Heart left ventricle (tissue), 16 donors: ENCODE results near the gene MLN. TPM values are rescaled to one million over a fixed set of nuclear protein-coding genes. Genes with fewer than 3 reads are reported as not detected.

Experiments
- ATAC-seq, 4 donors: fragments of 200-7000 bp; cut with Tn5 transposase; one replicate each; pipeline ENCODE4 v1.9.1; 2020 to 2022; ENCODE audit warnings: moderate library complexity in 4 of 4, mild to moderate bottlenecking in 3 of 4, moderate number of reproducible peaks in 1 of 4
- DNase-seq, 5 donors: peaks; one replicate each; pipeline ENCODE4 v3.0.0-alpha.2; 2020
- H3K27ac ChIP-seq, 12 donors: fragments of 200-600 bp; sonication (generic) in 4 of 12; one replicate each; pipeline versions ENCODE4 v1.5.0 to v1.8.0; 2016 to 2022; ENCODE audit warnings: mild to moderate bottlenecking in 2 of 12
- H3K27me3 ChIP-seq, 9 donors: fragments of 200-600 bp; sonication (generic) in 2 of 9; one replicate each; pipeline versions ENCODE4 v1.5.1 to v1.8.0; 2016 to 2022; ENCODE audit warnings: mild to moderate bottlenecking in 3 of 9
- H3K36me3 ChIP-seq, 9 donors: fragments of 200-600 bp; sonication (generic) in 2 of 9; one replicate each; pipeline versions ENCODE4 v1.5.0 to v1.8.0; 2018 to 2022; ENCODE audit warnings: mild to moderate bottlenecking in 2 of 9
- H3K4me1 ChIP-seq, 12 donors: fragments of 200-600 bp; sonication (generic) in 4 of 12; one replicate each; pipeline versions ENCODE4 v1.5.0 to v1.8.0; 2016 to 2022; ENCODE audit warnings: mild to moderate bottlenecking in 3 of 12
- H3K4me3 ChIP-seq, 12 donors: fragments of 200-600 bp; sonication (generic) in 4 of 12; one replicate each; pipeline versions ENCODE4 v1.5.0 to v1.8.0; 2017 to 2022; ENCODE audit warnings: mild to moderate bottlenecking in 9 of 12, moderate library complexity in 4 of 12
- H3K9me3 ChIP-seq, 12 donors: fragments of 200-600 bp; sonication (generic) in 4 of 12; one replicate each; pipeline versions ENCODE4 v1.5.0 to v1.8.0; 2016 to 2022; ENCODE audit warnings: mild to moderate bottlenecking in 1 of 12
- POLR2A ChIP-seq, 2 donors: fragments of 450-650 bp; IDR thresholded peaks; one replicate each; pipeline ENCODE4 v1.6.1; 2017; ENCODE audit warnings: antibody characterized with exemption in 2 of 2, mild to moderate bottlenecking in 2 of 2, moderate library complexity in 2 of 2
- WGBS, 4 donors: extraction: QIAGEN DNeasy Blood & Tissue Kit in 2 of 4; methylation state at CpG; one replicate each; pipeline versions ENCODE4 v1.1.5 to v1.1.7; 2013 to 2018; 5-methylcytosine and 5-hydroxymethylcytosine counted together
- intact Hi-C, 10 donors: fragments of 100-400 bp; cut with DNase I; formaldehyde crosslinking; loops; one replicate each; pipeline versions ENCODE4 v1.11.1 to v1.14.2; 2022
- polyA plus RNA-seq, 2 donors: library from polyadenylated mRNA; stranded (reverse); fragments of 200-250 nt; gene quantifications; one replicate each; pipeline ENCODE4 v1.2.3, GENCODE V29; 2013
- total RNA-seq, 9 donors: library from RNA; depleted of rRNA in 2 of 9; stranded (reverse); fragments of >200 nt in 2 of 9; fragmentation: NEBNext Ultra II Directional in 3 of 9; extraction: Animal tissue kit (Norgen Biotek cat#: 25700) in 3 of 9; gene quantifications; one replicate each; pipeline versions ENCODE4 v1.1.0 to v1.2.4, GENCODE V29; 2016 to 2023
- TF ChIP-seq, protein P1 (sequence below), 12 donors: fragments of 200-600 bp; sonication (generic) in 4 of 12; IDR thresholded peaks; one replicate each; pipeline versions ENCODE4 v1.5.0 to v1.8.0; 2018 to 2022; ENCODE audit warnings: antibody characterized with exemption in 12 of 12, mild to moderate bottlenecking in 5 of 12
- donor health status: ischemic (EF 13 %, LVEDD 7.1; RV severe dilation, severe dysfunction).
- donor health status: healthy with polysubstance abuse.
- donor health status: DM: no; HTN: yes; CAD: no.
- donor health status: DM: no; HTN: no; CAD: no.
- donor health status: ischemic (EF 25% LVEDD 6.9; RV normal size, moderate dysfunction).
- donor health status: ischemic (EF 25% LVEDD 5.7; RV mildly dilated, moderate dysfunction).
- donor health status: healthy.
- donor health status: DM: yes; HTN: yes; CAD: no.
- donor health status: ischemic (EF 35%, LVEDD 5.7; RV mildly dilated, moderate dysfunction).
- donor health status: nonischemic (EF 11% LVEDD 7.7; RV severe dilation, severe dysfunction).
- donor health status: DM: yes; HTN: yes; CAD: no.
- donor health status: PGD.
- donor health status: ischemic (EF 29% LVEDD 5.4; RV normal size, mild dysfunction).
- donor health status: nonischemic (EF 23%, LVEDD 6.1; RV moderate dilation, normal function).

Gene MLN
- total and polyA plus RNA-seq, 11 donors = not detected

DNA sequence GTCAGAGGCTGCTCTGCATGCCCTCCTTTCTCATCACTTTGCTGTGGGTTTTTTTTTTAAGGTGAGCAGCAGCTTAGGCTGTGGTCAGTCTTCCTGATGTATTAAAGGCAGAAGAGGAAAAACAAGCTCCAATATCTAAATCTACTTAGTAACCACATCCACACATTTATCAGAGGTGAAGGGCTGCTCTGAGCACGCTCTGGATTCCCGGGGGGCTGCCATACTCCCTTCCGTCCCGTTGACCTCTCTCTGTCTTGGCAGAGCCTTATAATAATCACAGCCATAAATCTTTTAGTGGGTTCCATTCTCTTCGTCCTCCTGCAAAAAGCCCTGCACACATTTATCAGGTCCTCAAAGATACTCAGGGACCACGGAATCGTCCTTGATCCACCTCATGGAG lies 12.2 kb downstream of the MLN start:
- Histone ChIP-seq H3K36me3 (peaks cover 0 to 9% (median 0%) of the 10 kb centered on the region in 9 donors), H3K27me3 (peaks cover 0 to 7% (median 0%) of the 10 kb centered on the region in 9 donors), H3K4me3 (no peak overlapping the region), H3K4me1 (peaks cover 3 to 21% (median 17%) of the 10 kb centered on the region in 12 donors), H3K9me3 (no peaks in the 10 kb centered on the region), H3K27ac (no peak overlapping the region)
- intact Hi-C loops = no loop called here
- 71 to 79% (median 77%) methylated on average over 7 of the region's 7 CpGs for WGBS, 4 donors
- TF ChIP-seq POLR2A (IDR thresholded peaks at IDR 0.05) = no peak
- TF ChIP-seq, protein P1, sequence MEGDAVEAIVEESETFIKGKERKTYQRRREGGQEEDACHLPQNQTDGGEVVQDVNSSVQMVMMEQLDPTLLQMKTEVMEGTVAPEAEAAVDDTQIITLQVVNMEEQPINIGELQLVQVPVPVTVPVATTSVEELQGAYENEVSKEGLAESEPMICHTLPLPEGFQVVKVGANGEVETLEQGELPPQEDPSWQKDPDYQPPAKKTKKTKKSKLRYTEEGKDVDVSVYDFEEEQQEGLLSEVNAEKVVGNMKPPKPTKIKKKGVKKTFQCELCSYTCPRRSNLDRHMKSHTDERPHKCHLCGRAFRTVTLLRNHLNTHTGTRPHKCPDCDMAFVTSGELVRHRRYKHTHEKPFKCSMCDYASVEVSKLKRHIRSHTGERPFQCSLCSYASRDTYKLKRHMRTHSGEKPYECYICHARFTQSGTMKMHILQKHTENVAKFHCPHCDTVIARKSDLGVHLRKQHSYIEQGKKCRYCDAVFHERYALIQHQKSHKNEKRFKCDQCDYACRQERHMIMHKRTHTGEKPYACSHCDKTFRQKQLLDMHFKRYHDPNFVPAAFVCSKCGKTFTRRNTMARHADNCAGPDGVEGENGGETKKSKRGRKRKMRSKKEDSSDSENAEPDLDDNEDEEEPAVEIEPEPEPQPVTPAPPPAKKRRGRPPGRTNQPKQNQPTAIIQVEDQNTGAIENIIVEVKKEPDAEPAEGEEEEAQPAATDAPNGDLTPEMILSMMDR (IDR thresholded peaks at IDR 0.05) = no peak
- DNase-seq = peak in 1 of 5 donors; percentile 18
- no peak for ATAC-seq

DNA sequence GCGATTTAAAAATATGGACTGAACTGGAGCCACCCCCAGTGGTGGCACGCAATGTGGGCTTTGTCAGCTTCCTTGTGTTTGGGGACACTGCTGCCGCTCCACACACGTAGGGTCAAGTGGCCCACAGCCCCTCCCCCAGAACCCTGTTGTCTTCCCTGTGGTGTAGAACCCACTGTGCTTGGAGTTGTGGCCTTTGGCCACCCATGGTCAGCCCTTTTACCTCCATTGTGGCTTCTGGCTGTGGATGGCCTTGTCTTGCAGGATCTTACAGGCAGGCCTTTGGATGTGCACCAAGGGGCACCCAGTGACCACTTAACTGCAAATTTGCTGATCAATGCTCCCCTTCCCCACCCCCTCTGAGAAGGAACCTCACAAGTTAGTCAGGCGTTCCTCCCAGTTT lies 12.9 kb downstream of the MLN start:
- TF ChIP-seq, protein P1 (IDR thresholded peaks at IDR 0.05) = no peak
- no peak for TF ChIP-seq POLR2A (IDR thresholded peaks at IDR 0.05)
- Histone ChIP-seq H3K4me1 (peaks cover 3 to 28% (median 24%) of the 10 kb centered on the region in 12 donors), H3K9me3 (no peaks in the 10 kb centered on the region), H3K36me3 (peaks cover 0 to 17% (median 5%) of the 10 kb centered on the region in 9 donors), H3K27ac (no peak overlapping the region), H3K27me3 (peaks cover 0 to 7% (median 0%) of the 10 kb centered on the region in 9 donors), H3K4me3 (no peak overlapping the region)
- intact Hi-C loops = no loop called here
- DNase-seq (peak in 1 of 5 donors; percentile 35), ATAC-seq (no peak)
- WGBS, 4 donors = 87 to 95% (median 93%) methylated on average over 5 of the region's 5 CpGs

DNA sequence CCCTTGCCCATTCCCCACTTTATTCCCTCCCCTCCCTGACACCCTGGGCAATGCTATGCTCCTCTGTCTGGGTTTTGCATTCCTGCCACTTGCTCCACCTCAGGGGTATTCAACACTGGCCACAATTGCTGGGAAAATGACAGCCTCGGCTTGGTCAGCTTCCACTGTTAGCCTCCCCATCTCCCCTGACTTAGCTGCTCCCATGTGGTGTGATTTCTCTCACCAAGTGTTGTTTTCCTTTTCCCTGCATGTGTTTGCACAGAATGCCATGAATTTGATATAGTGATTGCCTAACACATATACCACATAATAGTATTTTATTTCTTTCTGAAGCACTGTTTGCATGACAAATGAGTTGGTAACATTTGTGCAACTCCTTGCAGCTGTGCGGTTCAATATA lies 13.4 kb downstream of the MLN start:
- TF ChIP-seq, protein P1 (IDR thresholded peaks at IDR 0.05) = no peak
- no peak for TF ChIP-seq POLR2A (IDR thresholded peaks at IDR 0.05)
- peaks cover 3 to 33% (median 29%) of the 10 kb centered on the region in 12 donors for H3K4me1 ChIP-seq
- 75 to 81% (median 79%) methylated on average over 2 of the region's 2 CpGs for WGBS, 4 donors
- DNase-seq (no peak), ATAC-seq (no peak)
- intact Hi-C loops = no loop called here
- H3K4me3 ChIP-seq = no peak overlapping the region
- H3K36me3 ChIP-seq = peaks cover 0 to 22% (median 5%) of the 10 kb centered on the region in 9 donors
- H3K27ac ChIP-seq = no peak overlapping the region
- H3K27me3 ChIP-seq = peaks cover 0 to 7% (median 0%) of the 10 kb centered on the region in 9 donors
- H3K9me3 ChIP-seq = no peaks in the 10 kb centered on the region

DNA sequence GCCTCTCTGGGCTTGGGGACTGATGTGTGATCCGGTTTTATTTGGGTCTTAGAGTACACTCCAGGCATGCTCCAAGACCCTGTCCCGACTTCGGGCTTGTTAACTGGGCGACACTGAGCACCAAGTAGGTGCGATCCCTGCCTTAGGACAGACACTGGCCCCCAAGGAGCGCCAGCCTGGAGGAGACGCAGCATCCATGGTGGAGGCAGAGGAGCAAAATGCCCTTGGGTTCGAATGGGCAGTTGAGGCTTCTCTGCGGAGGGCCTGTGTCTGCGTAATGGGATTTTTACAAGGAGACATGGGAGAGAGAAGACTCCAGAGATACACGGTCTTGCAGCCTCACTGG lies 14.3 kb downstream of the MLN start:
- Histone ChIP-seq H3K36me3 (peaks cover 0 to 30% (median 9%) of the 10 kb centered on the region in 9 donors), H3K4me1 (peaks cover 3 to 42% (median 36%) of the 10 kb centered on the region in 12 donors), H3K4me3 (peak overlapping the region in 8 of 12 donors; percentile 66 to 100 (median 95)), H3K27me3 (peaks cover 0 to 4% (median 0%) of the 10 kb centered on the region in 9 donors), H3K27ac (peak overlapping the region in 9 of 12 donors; percentile 95 to 99 (median 98)), H3K9me3 (no peaks in the 10 kb centered on the region)
- DNase-seq = peak in 1 of 5 donors; percentile 47
- TF ChIP-seq, protein P1 (IDR thresholded peaks at IDR 0.05) = no peak
- TF ChIP-seq POLR2A (IDR thresholded peaks at IDR 0.05) = no peak
- 90 to 94% (median 92%) methylated on average over 11 of the region's 11 CpGs for WGBS, 4 donors
- no peak for ATAC-seq
- intact Hi-C loops = loop anchor here in 1 of 10 donors (2.0 kb wide), 1 partner anchor 79 kb away; the partner anchor contains the start of gene UQCC2
